GM23338 (cell line): ENCODE measurements around the gene GNAI3. TPM values are rescaled to one million over a fixed set of nuclear protein-coding genes. Genes with fewer than 3 reads are reported as not detected.

ENCODE experiments used
- ATAC-seq: fragments of 200-7000 bp; cut with Tn5 transposase; 3 replicates; pipeline ENCODE4 v1.9.1; 2020
- DNase-seq: peaks from one replicate; pipeline ENCODE4 v3.0.0-alpha.2; 2015; ENCODE audit warnings: low spot score
- H2AFZ ChIP-seq: fragments of 200-600 bp; sonication (generic); 2 replicates; pipeline ENCODE4 v1.8.0; 2016; ENCODE audit warnings: antibody characterized with exemption, mild to moderate bottlenecking, moderate library complexity
- H3F3A ChIP-seq: fragments of 200-600 bp; sonication (generic); replicated peaks from 2 replicates; pipeline ENCODE4 v1.8.0; 2017; ENCODE audit warnings: antibody characterized with exemption, mixed run types, low read depth
- H3K27ac ChIP-seq: fragments of 200-600 bp; sonication (generic); 2 replicates; pipeline ENCODE4 v1.6.1; 2016; ENCODE audit warnings: low read depth
- H3K27me3 ChIP-seq: fragments of 200-600 bp; sonication (generic); 2 replicates; pipeline ENCODE4 v1.8.0; 2016; ENCODE audit warnings: mild to moderate bottlenecking, mixed run types, moderate library complexity; ENCODE audit not compliant: insufficient read depth
- H3K36me3 ChIP-seq: fragments of 200-600 bp; sonication (generic); 2 replicates; pipeline ENCODE4 v1.8.0; 2016; ENCODE audit warnings: mild to moderate bottlenecking; ENCODE audit not compliant: insufficient read depth
- H3K4me1 ChIP-seq: fragments of 200-600 bp; sonication (generic); 2 replicates; pipeline ENCODE4 v1.8.0; 2016; ENCODE audit warnings: mild to moderate bottlenecking, moderate library complexity; ENCODE audit not compliant: insufficient read depth
- H3K4me2 ChIP-seq: fragments of 200-600 bp; sonication (generic); 2 replicates; pipeline ENCODE4 v1.7.1; 2017; ENCODE audit warnings: mixed run types
- H3K4me3 ChIP-seq: fragments of 200-600 bp; sonication (generic); 2 replicates; pipeline ENCODE4 v1.6.1; 2016; ENCODE audit warnings: mixed run types
- H3K79me2 ChIP-seq: fragments of 200-600 bp; sonication (generic); replicated peaks from 2 replicates; pipeline ENCODE4 v1.8.0; 2017; ENCODE audit warnings: mild to moderate bottlenecking; ENCODE audit not compliant: insufficient read depth
- H3K9me2 ChIP-seq: fragments of 200-600 bp; sonication (generic); 2 replicates; pipeline ENCODE4 v1.8.0; 2017; ENCODE audit not compliant: insufficient read depth
- H4K20me1 ChIP-seq: fragments of 200-600 bp; sonication (generic); replicated peaks from 2 replicates; pipeline ENCODE4 v1.8.0; 2017; ENCODE audit warnings: mild to moderate bottlenecking; ENCODE audit not compliant: insufficient read depth
- H3K27ac Mint-ChIP-seq: 2 replicates; pipeline ENCODE4 v1.8.0; 2020; ENCODE audit warnings: inconsistent platforms, mild to moderate bottlenecking, moderate library complexity, mixed read lengths
- H3K27me3 Mint-ChIP-seq: 3 replicates; pipeline ENCODE4 v1.8.0; 2022; ENCODE audit warnings: low read depth, mild to moderate bottlenecking, moderate library complexity, mixed read lengths, inconsistent platforms; ENCODE audit not compliant: insufficient read depth, poor library complexity
- H3K36me3 Mint-ChIP-seq: 3 replicates; pipeline ENCODE4 v1.8.0; 2021; ENCODE audit warnings: low read depth, mild to moderate bottlenecking, inconsistent platforms, moderate library complexity, mixed read lengths
- H3K4me1 Mint-ChIP-seq: 3 replicates; pipeline ENCODE4 v1.8.0; 2020; ENCODE audit warnings: mild to moderate bottlenecking, inconsistent platforms, mixed read lengths
- H3K4me3 Mint-ChIP-seq: 3 replicates; pipeline ENCODE4 v1.8.0; 2021; ENCODE audit warnings: moderate library complexity, mild to moderate bottlenecking, inconsistent platforms, mixed read lengths
- H3K9me3 Mint-ChIP-seq: 3 replicates; pipeline ENCODE4 v1.8.0; 2020; ENCODE audit warnings: moderate library complexity, mild to moderate bottlenecking, inconsistent platforms, mixed read lengths
- CTCF ChIP-seq, 2 experiments: fragments of 200-600 bp in 1 of 2; sonication (generic) in 1 of 2; conservative IDR thresholded peaks; 2 replicates each; pipeline versions ENCODE4 v1.5.1 to v1.6.1; 2016 to 2017; ENCODE audit warnings: antibody characterized with exemption in 2 of 2, low read depth in 2 of 2, mild to moderate bottlenecking in 2 of 2, moderate library complexity in 1 of 2
- JUNB ChIP-seq: IDR thresholded peaks from one replicate; pipeline ENCODE4 v1.6.1; 2016; ENCODE audit warnings: antibody characterized with exemption; ENCODE audit not compliant: unreplicated experiment
- POLR2AphosphoS5 ChIP-seq: IDR thresholded peaks from 2 replicates; pipeline ENCODE4 v1.6.1; 2016; ENCODE audit warnings: antibody characterized with exemption, low read depth
- REST ChIP-seq: IDR thresholded peaks from one replicate; pipeline ENCODE4 v1.6.1; 2018; ENCODE audit warnings: antibody characterized with exemption; ENCODE audit not compliant: unreplicated experiment
- ZNF114 ChIP-seq: fragments of 250-450 bp; sonication (Bioruptor Pico); IDR thresholded peaks from 2 replicates; pipeline ENCODE4 v1.5.0; 2020; ENCODE audit warnings: mild to moderate bottlenecking, moderate library complexity
- ZNF462 ChIP-seq: fragments of 250-450 bp; sonication (Bioruptor Pico); IDR thresholded peaks from 2 replicates; pipeline ENCODE4 v1.5.0; 2020; ENCODE audit warnings: mild to moderate bottlenecking, moderate library complexity
- polyA plus RNA-seq: library from polyadenylated mRNA; unstranded; fragments of >200 nt; fragmentation: Nextera tagmentation; extraction: Ambion mirVana; gene quantifications from 2 replicates; pipeline ENCODE4 v1.2.1, GENCODE V29; 2016
- total RNA-seq: library from RNA; depleted of rRNA; stranded (reverse); fragments of >200 nt; shearing (Covaris generic); gene quantifications from 2 replicates; pipeline ENCODE4 v1.2.3, GENCODE V29; 2014

The GNAI3 gene
- total and polyA plus RNA-seq, 2 experiments from 2014 or later = 4.5 to 10.2 TPM

- TF ChIP-seq ZNF462 (CRISPR knock-in tag) (no peak), JUNB (no peak), REST (no peak)
Measured at GRCh38 chr1:109657970-109658369, 109.6 kb downstream of the GNAI3 start (continued).

GRCh38 chr1:109658533-109659042 lies 110.2 kb downstream of the GNAI3 start:
- Histone ChIP-seq H3K4me2 (no peak overlapping the region), H3K79me2 (no peaks in the 10 kb centered on the region), H2AFZ (no peak overlapping the region), H3K27ac (no peak overlapping the region), H3F3A (peaks cover 6% of the 10 kb centered on the region), H3K36me3 (no peaks in the 10 kb centered on the region), H3K4me3 (no peak overlapping the region), H3K9me2 (no peaks in the 10 kb centered on the region), H3K4me1 (peaks cover 10% of the 10 kb centered on the region; the same call in 1 of the 2 replicates), H3K27me3 (peaks cover 12% of the 10 kb centered on the region), H4K20me1 (no peaks in the 10 kb centered on the region; the same call in 1 of the 2 replicates)
- H3K27me3 Mint-ChIP-seq = peaks cover 11% of the 10 kb centered on the region
- ATAC-seq (no peak), DNase-seq (no peak)
- no peak overlapping the region for H3K4me3 Mint-ChIP-seq
- no peaks in the 10 kb centered on the region for H3K36me3 Mint-ChIP-seq
- no peak overlapping the region; the same call in 1 of the 2 replicates for H3K27ac Mint-ChIP-seq
- H3K4me1 Mint-ChIP-seq = peaks cover 11% of the 10 kb centered on the region
- TF ChIP-seq CTCF (conservative IDR thresholded peaks at IDR 0.05; ENCODE audit: low read depth in 2 of 2) (no peak), ZNF114 (CRISPR knock-in tag) (no peak), POLR2AphosphoS5 (no peak)
- no peaks in the 10 kb centered on the region for H3K9me3 Mint-ChIP-seq
